SKM-1 treated with dmso at 0.1 percent for 144 hours (cell line): ENCODE data around the gene CPT1C.
A peak's percentile ranks its signal among the peaks of the same experiment; 100 is the strongest.

ENCODE experiments used
- DNase-seq: peaks from one replicate; lab custom pipeline; 2025; ENCODE audit not compliant: unreplicated experiment; lab: John Stamatoyannopoulos, UW

Gene CPT1C

DNA sequence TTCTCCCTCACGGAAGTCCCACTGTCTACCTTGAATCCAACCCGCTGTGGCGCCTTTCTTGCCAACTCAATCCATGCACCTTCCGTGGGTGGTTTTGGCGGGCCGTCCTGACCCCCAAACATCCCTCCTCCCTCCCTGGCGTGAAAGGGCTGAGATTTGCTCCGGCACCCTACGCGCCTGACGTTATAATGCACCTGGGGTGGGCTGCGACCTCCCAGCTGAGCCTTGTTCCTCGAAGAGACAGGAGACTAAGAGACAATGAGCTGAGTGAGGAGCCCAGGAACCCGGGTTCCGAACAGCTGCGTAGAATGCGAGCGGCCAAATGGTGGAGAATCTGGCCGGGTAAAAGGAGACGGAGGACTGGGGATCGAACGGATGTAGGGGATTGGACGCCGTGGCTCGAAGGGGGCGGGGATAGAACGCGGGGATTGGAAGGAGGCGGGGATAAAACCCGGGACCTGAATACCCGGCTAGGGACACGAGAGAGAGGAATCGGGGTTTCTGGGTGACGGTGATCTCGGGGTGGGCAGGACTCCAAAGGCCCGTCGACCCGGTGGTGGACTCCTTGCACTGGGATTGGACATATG is at the start of gene CPT1C:
TSS of gene CPT1C (plus strand) at position 461 of the 587 bp plus-strand sequence. CDS start 1,137 bp downstream, outside the sequence.
- no peak for DNase-seq

DNA sequence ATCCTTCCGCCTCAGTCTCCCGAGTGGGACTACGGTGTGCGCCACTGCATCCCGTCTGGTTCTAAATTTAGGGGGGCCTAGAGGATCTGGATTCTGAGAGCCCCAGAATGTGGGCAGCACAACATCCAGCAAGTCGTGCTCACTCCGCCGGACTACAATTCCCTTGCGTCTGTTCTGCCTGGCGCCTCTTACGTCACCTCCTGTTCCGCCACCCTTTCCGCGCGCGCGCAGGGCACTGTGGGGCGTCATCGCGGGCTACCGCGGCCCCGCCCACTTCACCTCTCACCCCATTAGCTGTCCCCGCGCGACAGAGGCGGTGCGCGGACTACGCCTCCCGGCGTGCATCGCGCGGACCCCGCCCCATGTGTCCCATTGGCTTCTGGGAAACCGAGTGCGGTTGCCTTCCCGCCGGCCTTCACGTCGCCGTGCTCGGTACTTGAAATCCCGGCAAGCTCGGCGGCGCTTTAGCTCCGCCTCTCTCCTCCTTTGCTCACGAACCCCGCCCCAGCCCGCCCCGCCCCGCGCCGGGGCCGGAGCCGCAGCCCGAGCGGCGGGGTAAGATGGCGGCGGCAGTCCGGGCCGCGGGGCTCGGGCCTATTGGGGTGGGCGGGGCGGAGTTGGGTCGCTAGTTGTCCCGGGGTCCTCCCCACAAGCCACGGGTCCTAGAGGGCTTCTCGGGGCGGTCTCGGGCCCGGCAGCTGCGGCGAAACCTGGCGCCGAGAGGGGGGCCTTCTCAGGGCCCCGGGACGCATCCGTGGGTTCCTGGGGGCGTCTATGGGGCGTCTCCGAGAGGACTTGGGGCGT is 49.0 kb upstream of the CPT1C start, which contains the start of gene SCAF1:
TSS of gene SCAF1 (plus strand) at position 522 of the 804 bp plus-strand sequence. CDS start 2,818 bp downstream, outside the sequence.
- DNase-seq, result peak; percentile 89

GRCh38 chr19:49642492-49643035 is 48.4 kb upstream of the CPT1C start:
- DNase-seq, result no peak

- DNase-seq, result no peak
Observed at GRCh38 chr19:49643466-49643865, 47.5 kb upstream of the CPT1C start.

- DNase-seq, result no peak
Observed at GRCh38 chr19:49645592-49645991, 45.3 kb upstream of the CPT1C start.

DNA sequence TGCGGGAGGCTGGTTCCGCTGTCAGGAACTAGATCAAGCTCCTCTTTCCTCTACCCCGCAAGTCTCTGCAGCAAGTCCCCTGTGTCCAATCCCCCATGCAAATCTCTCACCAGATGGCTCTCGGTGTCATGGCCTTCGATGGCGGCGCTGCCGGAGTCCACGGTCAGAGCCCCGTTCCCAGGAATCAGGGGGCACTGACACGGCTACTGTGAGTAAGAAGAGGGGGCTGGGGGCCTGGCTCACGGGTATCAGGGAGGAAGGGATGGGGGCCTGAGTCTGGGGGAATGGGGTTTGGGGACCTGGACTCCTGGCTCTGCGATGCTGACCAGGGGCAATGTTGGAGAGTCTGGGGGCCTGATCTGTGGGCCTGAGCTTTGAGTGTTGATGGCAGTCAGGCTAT is 44.9 kb upstream of the CPT1C start:
- no peak for DNase-seq

- no peak for DNase-seq
Observed at GRCh38 chr19:49646586-49646985, 44.3 kb upstream of the CPT1C start.

- DNase-seq, result no peak
Observed at GRCh38 chr19:49651029-49651819, 39.7 kb upstream of the CPT1C start.

GRCh38 chr19:49651820-49652550 is 38.9 kb upstream of the CPT1C start:
- no peak for DNase-seq

DNA sequence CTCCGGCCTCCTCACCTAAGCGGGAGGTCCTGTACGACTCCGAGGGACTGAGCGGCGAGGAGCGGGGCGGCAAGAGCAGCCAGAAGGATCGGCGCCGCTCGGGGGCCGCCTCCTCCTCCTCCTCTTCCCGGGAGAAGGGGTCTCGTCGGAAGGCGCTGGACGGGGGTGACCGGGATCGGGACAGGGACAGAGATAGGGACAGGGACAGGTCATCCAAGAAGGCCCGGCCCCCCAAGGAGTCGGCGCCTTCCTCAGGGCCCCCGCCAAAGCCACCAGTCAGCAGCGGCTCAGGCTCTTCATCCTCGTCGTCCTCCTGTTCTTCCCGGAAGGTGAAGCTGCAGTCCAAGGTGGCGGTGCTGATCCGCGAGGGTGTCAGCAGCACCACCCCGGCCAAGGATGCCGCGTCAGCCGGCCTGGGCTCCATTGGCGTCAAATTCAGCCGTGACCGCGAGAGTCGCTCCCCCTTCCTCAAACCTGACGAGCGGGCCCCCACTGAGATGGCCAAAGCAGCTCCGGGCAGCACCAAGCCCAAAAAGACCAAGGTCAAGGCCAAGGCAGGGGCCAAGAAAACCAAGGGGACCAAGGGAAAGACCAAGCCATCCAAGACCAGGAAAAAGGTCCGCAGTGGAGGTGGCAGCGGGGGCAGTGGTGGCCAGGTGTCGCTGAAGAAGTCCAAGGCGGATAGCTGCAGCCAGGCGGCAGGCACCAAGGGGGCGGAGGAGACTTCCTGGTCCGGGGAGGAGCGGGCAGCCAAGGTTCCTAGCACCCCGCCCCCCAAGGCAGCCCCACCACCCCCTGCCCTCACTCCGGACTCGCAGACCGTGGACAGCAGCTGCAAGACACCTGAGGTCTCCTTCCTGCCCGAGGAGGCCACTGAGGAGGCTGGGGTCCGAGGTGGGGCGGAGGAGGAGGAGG is 38.1 kb upstream of the CPT1C start:
- no peak for DNase-seq

- no peak for DNase-seq
Observed at GRCh38 chr19:49653466-49653806, 37.5 kb upstream of the CPT1C start.

DNA sequence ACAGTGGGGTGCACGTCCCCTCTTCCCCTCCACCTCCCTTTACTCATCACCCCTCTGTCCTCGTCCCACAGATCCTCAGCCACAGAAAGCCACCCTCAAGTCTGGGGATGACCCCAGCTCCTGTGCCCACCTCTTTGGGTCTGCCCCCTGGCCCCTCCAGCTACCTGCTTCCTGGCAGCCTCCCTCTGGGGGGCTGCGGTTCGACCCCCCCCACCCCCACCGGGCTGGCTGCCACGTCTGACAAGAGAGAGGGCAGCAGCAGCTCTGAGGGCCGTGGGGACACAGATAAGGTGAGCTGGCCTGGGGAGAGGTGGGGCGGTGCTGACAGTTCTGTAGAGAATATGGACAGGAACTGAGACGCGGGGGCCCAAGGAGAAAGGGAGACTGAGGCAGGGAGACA is 36.3 kb upstream of the CPT1C start:
- DNase-seq, result no peak

GRCh38 chr19:49655570-49656455 is 35.1 kb upstream of the CPT1C start:
- DNase-seq, result no peak

GRCh38 chr19:49656456-49657109 is 34.3 kb upstream of the CPT1C start:
- no peak for DNase-seq

DNA sequence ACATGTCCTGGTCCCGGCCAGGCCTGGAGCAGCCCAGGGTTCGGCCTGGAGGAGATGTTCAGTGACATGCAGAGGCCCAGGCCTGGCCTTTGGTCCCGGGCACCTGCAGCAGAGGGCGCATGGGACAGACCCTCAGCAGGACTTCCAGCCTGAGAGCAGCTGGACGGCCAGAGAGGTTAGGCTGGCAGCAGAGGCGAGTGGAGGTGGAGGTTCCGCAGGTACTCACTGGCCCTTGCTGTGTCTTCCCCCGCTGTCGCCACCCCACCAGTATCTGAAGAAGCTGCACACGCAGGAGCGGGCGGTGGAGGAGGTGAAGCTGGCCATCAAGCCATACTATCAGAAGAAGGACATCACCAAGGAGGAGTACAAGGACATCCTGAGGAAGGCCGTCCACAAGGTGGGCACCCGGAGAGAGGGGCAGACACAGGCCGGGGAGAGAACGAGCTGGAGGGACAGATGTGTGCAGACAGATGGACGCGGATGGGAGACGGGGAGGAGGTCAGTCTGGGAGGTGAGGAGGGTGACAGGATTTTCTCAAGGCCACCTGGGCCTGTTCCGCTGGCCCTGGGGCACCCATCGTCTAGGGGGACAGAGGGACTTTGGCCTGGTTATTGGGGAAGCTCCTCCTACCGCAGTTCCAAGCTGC is 33.3 kb upstream of the CPT1C start:
- DNase-seq, result no peak

- no peak for DNase-seq
Observed at GRCh38 chr19:49658139-49658517, 32.8 kb upstream of the CPT1C start.

- no peak for DNase-seq
Observed at GRCh38 chr19:49658566-49659442, 32.1 kb upstream of the CPT1C start.
